GM18868 (cell line): ENCODE results near the gene SPRTN.

Experiments
- ATAC-seq: cut with Tn5 transposase; IDR thresholded peaks from one replicate; pipeline ENCODE4 v1.9.1; 2021; ENCODE audit warnings: mild to moderate bottlenecking, moderate library complexity; ENCODE audit not compliant: unreplicated experiment

The SPRTN gene

DNA sequence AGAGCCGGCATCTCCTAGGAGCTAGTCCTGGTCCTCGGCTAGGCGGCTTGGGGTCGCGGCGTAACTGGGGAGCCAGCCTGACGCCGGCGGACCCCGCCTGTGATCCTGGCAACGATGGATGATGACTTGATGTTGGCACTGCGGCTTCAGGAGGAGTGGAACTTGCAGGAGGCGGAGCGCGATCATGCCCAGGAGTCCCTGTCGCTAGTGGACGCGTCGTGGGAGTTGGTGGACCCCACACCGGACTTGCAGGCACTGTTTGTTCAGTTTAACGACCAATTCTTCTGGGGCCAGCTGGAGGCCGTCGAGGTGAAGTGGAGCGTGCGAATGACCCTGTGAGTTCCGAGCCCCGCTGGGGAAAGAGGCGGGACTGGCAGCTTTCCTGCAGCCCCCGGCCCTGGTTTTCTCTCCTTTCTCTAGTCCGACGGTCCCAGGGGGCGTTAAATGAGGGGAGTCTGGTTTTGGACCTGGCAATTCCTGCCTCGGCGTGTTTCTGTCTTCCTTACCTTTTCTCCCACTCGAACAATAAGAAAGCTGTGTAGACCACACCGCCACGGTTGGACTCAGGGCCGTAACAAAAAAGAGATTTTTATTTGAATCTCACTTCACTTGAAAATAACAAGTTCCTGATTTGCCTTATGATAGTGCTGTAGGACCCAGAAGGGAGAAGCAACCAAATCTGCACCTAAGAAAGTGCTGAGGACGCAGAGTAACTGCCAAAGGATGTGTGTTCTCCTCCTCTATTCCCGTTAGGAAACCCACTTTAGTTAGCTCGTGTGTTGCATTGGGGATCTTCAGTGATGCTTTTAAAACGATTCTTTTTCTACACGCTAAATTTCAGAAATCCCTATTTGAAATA lies at the start of gene SPRTN:
Gene SPRTN (plus strand): TSS at position 24 of the 859 bp plus-strand sequence. CDS start 91 bp downstream, at position 115.
- ATAC-seq = peak; percentile 1

GRCh38 chr1:231295938-231296337 lies 42.2 kb upstream of the SPRTN start:
- no peak for ATAC-seq

- ATAC-seq = no peak
These were observed 36.1 kb upstream of the SPRTN start for GRCh38 chr1:231301990-231302389.

DNA sequence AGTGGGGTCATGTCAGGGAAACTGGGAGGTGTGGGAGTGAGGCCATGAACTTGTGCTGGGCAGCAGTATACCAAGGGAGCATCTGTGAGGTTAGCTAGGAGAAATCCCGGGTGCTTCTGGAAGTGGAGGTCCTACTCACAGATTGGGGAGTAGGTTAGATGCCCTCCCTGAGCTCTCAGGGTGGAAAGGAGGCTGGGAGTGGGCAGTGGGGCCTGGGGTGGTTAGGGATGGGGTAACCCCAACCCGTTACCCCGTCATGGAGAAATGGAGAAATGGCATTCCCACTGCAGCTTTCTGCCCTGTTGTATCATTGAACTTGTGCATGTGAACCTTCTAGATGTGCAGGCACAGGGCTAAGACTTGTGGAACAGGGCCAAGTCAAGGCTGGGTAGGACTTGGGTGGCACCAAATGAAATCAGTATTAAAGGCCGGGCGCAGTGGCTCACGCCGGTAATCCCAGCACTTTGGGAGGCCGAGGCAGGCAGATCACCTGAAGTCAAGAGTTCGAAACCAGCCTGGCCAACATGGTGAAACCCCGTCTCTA lies 27.6 kb upstream of the SPRTN start:
- no peak for ATAC-seq

DNA sequence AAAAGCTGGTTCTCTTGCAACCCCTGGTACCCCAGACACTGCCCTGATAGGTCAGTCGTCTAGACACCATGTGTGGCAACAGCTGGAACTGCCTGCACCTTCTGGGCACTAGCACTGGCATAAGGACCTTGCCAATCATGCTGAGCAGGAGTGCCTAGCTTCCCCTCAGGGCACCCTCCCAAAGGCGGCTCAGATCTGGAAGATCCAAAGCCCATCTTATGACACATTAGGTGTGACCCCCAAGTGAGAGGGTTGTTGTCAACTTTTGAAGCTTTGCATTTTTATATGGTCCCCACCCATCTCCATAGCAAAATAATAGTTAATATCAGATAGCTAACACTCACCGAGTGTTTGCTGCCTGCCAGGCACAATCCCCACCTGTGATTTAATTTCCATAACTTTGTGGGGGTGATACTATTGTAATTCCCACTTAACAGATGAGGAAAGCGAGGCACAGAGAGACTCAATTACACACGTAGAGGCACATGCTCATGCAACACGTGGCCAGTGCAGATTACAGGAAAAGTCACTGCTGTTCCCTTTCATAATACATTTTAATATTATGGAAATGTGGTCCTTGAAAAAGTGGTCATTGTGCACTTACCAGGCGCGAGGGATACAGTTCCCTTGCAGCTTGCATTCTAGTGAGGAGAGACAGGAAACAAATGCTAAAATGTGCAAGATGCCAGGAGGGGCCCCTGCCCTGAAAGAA lies 26.2 kb upstream of the SPRTN start:
- no peak for ATAC-seq

DNA sequence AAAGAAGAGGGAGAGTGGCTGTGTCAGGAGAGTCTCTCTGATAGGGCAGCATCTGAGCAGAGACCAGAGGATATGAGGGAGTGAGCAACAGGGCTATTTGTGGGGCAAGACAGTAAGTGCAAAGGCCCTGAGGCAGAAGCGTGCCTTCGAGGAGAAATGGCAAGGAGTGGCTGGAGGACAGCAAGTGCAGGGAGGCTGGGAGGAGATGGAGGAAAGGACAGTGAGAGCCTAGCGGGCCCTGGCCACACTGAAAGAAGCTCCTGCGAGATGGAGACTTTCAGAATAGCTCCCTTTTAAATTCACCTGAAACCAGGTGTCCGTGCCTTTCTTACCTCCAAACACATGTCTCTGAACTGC lies 25.7 kb upstream of the SPRTN start:
- no peak for ATAC-seq

DNA sequence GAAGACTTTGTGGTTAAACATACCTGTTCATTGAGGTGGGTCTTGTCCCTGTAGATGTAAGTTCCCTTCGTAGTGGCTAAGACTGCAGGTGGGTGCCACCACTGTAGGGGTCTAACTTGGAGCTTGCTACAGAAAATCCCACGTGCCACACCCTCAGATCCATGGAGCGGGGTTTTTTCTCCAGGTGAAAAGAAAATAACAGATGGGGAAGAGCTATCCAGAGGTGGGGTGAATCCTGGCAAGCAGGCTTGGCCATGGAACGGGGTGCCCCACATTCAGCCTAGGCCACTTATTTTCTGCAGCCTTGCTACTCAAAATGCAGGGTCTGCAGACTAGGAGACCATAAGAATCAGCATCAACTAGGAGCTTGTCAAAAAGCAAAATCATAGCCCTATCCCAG lies 24.4 kb upstream of the SPRTN start:
- no peak for ATAC-seq

DNA sequence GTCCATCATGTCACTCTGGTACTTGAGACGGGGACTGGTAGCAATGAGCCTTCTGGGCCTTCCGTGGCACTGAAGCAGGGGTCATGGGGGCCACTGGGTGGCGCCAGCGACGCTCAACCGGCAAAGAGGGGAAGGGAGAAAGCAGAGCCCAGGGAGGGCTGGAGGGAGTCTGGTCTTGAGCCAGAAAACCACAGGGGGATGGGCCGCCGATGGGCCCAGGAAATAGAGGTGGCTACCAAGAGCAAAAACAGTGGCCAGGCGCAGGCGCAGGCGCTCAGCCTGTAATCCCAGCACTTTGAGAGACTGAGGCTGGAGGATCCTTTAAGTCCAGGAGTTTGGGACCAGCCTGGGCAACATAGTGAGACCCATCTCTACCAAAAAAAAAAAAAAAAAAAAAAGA lies 22.2 kb upstream of the SPRTN start:
- ATAC-seq = peak; percentile 80

GRCh38 chr1:231317306-231318014 lies 20.6 kb upstream of the SPRTN start:
- no peak for ATAC-seq

DNA sequence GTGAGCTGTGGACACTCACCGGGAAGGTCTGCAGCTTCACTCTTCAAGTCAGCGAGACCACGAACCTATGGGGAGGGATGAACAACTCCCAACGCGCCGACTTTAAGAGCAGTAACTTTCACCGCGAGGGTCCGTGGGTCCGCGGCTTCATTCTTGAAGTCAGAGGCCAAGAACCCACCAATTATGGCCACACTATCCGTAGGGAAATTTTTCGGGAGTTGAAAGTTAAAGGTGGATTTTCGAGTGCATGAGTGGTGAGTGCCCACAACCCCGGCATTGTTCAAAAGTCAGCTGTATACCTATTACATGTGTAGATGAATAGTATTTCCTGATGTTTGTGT lies 20.1 kb upstream of the SPRTN start:
- ATAC-seq = no peak

GRCh38 chr1:231318568-231318967 lies 19.5 kb upstream of the SPRTN start:
- ATAC-seq = no peak

DNA sequence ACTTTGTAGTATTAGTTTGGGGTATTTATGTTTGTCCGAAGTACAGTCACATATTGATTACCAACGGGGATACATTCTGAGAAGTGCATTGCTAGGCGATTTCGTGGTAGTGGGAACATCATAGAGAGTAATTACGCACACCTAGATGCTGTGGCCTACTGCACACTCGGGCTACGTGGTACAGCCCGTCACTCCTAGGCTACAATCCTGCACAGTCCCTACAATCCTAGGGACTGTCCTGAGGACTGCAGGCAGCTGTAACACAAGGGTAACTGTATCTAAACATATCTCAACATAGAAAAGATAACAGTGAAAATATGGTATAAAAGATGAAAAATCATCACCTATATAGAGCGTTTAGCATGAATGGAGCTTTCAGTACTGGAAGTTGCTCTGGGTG lies 19.0 kb upstream of the SPRTN start:
- ATAC-seq = no peak

DNA sequence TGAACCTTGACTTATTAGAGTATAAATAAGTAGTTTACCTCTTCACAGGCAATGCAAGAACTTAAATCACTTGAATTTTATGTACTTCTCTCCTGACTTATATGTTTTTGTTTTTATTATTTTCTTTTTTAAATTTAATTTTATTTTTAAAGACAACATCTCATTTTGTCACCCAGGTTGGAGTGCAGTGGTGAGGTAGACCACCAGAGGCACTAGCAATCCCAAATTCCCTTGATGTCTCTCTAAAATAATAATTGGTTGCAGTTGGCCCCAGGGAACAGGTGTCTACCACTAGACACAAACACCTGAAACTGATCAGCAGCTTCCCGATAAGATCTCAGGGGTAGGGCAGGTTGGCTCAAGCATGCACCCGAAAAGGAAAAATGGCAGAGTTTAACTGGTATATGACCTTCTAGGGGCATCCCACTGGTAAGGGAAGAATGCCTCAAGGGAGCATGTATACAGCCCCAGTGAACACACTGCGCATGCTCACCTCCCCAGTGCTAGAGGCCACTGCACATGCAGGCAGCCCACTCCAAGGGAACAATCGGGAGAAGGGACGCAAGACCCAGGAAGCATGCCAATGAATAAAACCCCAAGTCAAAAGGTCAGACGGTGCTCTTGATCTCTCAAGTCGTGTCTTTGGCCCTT lies 15.1 kb upstream of the SPRTN start:
- no peak for ATAC-seq

DNA sequence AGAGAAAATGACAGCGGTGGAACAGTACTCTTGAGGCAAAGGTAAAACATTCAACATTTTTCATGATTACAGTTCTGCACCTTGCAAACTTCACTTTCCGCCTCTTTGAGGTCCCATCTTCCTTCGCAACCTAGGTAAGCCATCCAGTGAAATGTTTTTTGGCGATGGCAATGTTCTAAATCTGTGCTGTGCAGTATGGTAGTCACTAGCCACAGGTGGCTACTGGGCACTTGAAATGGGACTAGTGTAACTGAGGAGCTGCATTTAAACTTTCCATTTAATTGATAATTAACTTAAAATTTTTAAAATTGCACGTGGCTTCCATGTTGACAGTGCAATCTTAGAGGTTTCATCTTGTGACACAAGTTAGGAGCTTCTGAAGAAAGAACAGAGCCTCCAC lies 13.4 kb upstream of the SPRTN start:
- no peak for ATAC-seq

- no peak for ATAC-seq
These were observed 11.8 kb upstream of the SPRTN start for GRCh38 chr1:231326248-231326647.

DNA sequence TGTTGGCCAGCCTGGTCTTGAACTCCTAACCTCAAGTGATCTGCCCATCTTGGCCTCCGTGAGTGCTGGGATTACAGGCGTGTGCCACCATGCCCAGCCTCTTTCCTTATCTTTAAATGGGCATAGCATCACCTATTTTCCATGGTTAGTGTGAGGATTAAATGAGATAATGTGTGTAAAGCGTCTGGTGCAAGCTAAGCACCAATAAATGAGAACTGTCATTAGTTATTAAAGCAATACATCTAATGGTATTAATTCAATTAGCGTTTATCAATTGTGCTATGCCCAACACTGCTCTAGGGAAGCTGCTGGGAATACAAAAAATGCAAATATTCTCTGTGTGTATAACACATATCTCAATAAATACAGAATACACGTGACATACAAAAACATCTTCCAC lies 10.5 kb upstream of the SPRTN start:
- ATAC-seq = no peak

DNA sequence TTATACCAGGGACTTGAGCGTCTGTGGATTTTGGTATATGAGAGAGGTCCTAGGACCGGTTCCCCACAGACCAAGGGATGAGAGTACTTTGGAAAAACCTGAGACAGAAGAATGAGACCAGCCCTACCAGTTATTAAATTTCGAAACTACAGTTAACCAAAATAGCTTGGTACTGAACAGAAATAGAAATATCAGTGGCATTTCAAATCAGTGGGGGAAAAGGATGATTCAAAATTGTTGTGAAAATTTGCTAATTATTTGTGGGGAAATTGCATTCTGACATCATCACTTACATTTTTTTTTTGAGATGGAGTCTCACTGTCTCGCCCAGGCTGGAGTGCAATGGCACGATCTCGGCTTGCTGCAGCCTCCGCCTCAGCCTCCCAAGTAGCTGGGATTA lies 8.6 kb upstream of the SPRTN start:
- no peak for ATAC-seq

DNA sequence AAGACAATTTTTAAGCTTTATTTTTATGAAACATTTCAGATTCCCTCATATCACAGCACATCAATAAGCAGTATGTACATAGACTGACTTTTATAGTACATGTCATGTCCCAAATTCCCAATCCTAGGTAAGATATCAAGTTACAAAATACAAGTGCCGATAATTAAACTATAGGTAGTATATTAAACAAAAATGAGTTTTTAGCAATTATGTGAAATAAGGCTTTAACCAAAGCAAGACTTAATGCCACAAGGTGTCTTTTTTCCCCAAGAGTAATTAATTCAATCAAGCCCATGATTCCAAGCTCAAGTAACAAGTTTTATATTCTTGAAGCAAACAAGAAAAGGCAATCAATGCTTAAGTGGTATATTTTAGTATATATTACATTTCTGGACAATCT lies 5.3 kb upstream of the SPRTN start:
- no peak for ATAC-seq

- no peak for ATAC-seq
These were observed 3.9 kb upstream of the SPRTN start for GRCh38 chr1:231334079-231334666.

DNA sequence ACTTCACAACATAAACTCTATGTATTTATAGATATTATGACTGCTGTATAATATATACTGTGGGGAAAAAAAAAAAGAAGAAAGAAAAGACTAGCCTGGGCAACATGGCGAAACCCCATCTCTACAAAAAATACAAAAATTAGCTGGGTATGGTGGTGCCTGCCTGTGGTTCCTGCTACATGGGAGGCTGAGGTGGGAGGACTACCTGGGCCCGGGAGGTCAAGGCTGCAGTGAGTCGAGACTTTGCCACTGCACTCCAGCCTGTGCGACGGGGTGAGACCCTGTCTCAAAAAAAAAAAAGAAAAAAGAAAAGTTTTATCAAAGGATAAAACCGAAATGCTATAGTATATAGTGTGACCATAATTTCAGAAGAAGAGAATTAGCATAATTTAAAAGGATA lies 3.1 kb upstream of the SPRTN start:
- no peak for ATAC-seq
